Lung (tissue), 16 donors: Measurements from ENCODE around the gene TGM1. TPM values are rescaled to one million over a fixed set of nuclear protein-coding genes. Genes with fewer than 3 reads are reported as not detected.

ENCODE experiments used
- ATAC-seq: fragments of 200-7000 bp; cut with Tn5 transposase; one replicate; pipeline ENCODE4 v1.9.1; 2020; ENCODE audit warnings: moderate number of reproducible peaks; ENCODE audit not compliant: insufficient read depth, low FRiP score
- DNase-seq, 3 donors: peaks; one replicate each; pipeline ENCODE4 v3.0.0-alpha.2; 2013 to 2017
- H3K27ac ChIP-seq, 2 donors: one replicate each; pipeline ENCODE4 v1.5.1; 2013; ENCODE audit warnings: mild to moderate bottlenecking in 2 of 2, moderate library complexity in 2 of 2, control low read depth in 1 of 2, inconsistent platforms in 1 of 2, low read depth in 1 of 2, low read length in 1 of 2
- H3K27me3 ChIP-seq, 3 donors: one replicate each; pipeline ENCODE4 v1.5.1; 2013; ENCODE audit warnings: low read length in 2 of 3; ENCODE audit not compliant: control insufficient read depth in 3 of 3, insufficient read depth in 3 of 3
- H3K36me3 ChIP-seq, 4 donors: one replicate each; pipeline ENCODE4 v1.5.1; 2013; ENCODE audit warnings: low read length in 4 of 4, mild to moderate bottlenecking in 1 of 4, moderate library complexity in 1 of 4; ENCODE audit not compliant: control insufficient read depth in 4 of 4, insufficient read depth in 4 of 4
- H3K4me1 ChIP-seq, 5 donors: one replicate each; pipeline ENCODE4 v1.5.1; 2013; ENCODE audit warnings: low read length in 5 of 5, mild to moderate bottlenecking in 2 of 5, moderate library complexity in 1 of 5; ENCODE audit not compliant: control insufficient read depth in 5 of 5, insufficient read depth in 5 of 5
- H3K4me3 ChIP-seq: one replicate; pipeline ENCODE4 v1.5.1; 2013; ENCODE audit warnings: mild to moderate bottlenecking, control low read depth, moderate library complexity
- H3K9ac ChIP-seq, 2 donors: one replicate each; pipeline ENCODE4 v1.5.1; 2013; ENCODE audit warnings: low read length in 2 of 2, control low read depth in 1 of 2; ENCODE audit not compliant: insufficient read depth in 1 of 2
- H3K9me3 ChIP-seq, 4 donors: one replicate each; pipeline ENCODE4 v1.5.1; 2013; ENCODE audit warnings: low read length in 3 of 4, mild to moderate bottlenecking in 1 of 4, moderate library complexity in 1 of 4; ENCODE audit not compliant: control insufficient read depth in 4 of 4, insufficient read depth in 3 of 4
- WGBS, 2 donors: extraction: QIAGEN DNeasy Blood & Tissue Kit; methylation state at CpG; one replicate each; pipeline ENCODE4 v1.1.7; 2013; 5-methylcytosine and 5-hydroxymethylcytosine counted together
- long read RNA-seq, 5 donors: transcript quantifications; one replicate each; lab custom pipeline, GENCODE V29; 2026
- polyA plus RNA-seq, 2 donors: library from polyadenylated mRNA; stranded (reverse); fragments of 200-250 nt; gene quantifications; one replicate each; pipeline ENCODE4 v1.2.1, GENCODE V29; 2013
- total RNA-seq, 2 donors: library from RNA; depleted of rRNA in 1 of 2; stranded (reverse); fragments of >200 nt in 1 of 2; gene quantifications; one replicate each; pipeline ENCODE4 v1.2.1, GENCODE V29; 2014 to 2021
- TF ChIP-seq, protein P1 (sequence below): IDR thresholded peaks from 2 replicates; pipeline ENCODE4 v1.5.1; 2012; ENCODE audit warnings: mild to moderate bottlenecking; ENCODE audit errors: control extremely low read depth, extremely low read depth
- donor health status: control.
- donor health status: control.
- donor health status: Bipolar disorder and iron deficiency.
- donor health status: healthy.
- donor health status: DM: yes; HTN: yes; CAD: no.

The TGM1 gene
- 1 to 10 TPM; 1.9 to 8.8 TPM for total RNA-seq
- 10 to 100 TPM in 1 of 2 donors, 1 to 10 TPM in 1; 9.8 to 11.3 TPM for polyA plus RNA-seq
- long read RNA-seq, donor 1 = 0 reads
- long read RNA-seq, donor 2 = 0 reads
- long read RNA-seq, donor 3 = 0 reads
- long read RNA-seq, donor 4 = 0 reads
- long read RNA-seq, donor 5 = 0 reads

DNA sequence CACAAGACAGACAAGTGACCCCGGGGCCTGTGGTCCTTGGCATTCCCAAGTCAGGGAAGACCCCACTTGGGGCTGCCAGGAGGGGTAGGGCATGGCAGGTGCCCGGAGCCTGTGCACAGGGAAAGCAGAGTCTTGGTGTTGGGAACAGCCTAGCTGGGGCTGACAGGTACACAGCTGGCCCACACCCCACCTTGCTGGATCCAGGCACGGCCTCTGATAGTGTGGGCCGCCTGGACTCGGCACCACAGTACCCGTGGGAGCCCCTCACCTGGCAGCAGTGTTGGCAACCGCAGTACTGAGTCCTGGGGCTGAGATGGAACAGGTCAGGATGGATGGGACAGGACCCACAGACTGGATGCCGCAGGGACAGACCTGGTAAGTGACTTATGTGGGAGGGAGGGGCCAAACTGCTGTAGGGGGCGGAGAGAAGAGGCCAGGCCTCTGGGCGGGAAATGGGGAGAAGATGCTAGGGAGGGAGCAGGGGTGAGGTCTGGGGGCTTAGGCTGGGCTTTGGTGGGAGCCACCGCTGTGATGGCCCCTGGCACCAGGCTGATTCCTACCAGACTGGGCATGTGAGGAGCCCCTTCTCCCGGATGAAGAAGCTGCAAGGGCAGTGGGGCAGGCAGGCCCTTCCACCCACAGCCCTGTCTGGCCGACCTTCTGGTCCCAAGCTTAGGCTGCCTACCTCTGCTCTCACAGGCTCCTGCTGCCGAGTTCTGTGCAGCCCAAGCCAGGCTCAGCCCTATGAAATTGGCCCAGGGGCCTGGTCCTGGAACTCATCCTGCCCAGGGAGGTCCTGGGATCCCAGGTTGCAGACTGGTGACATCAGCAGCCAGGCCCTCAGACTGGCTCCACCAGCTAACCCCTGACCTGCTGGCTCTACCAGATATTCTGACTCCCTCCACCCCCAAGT is at the start of gene TGM1:
TSS of gene TGM1 (minus strand) at position 357 of the 913 bp plus-strand sequence. CDS start 825 bp downstream, outside the sequence.
- ATAC-seq = no peak
- H3K9me3 ChIP-seq = no peaks in the 10 kb centered on the region
- H3K27ac ChIP-seq = no peak within 1 kb of the TSS
- WGBS, 2 donors = 81 to 92% methylated on average over 14 of the region's 14 CpGs
- H3K4me1 ChIP-seq = peaks cover 0 to 11% (median 7%) of the 10 kb centered on the region in 5 donors
- no peak within 1 kb of the TSS for H3K4me3 ChIP-seq
- TF ChIP-seq, protein P1, sequence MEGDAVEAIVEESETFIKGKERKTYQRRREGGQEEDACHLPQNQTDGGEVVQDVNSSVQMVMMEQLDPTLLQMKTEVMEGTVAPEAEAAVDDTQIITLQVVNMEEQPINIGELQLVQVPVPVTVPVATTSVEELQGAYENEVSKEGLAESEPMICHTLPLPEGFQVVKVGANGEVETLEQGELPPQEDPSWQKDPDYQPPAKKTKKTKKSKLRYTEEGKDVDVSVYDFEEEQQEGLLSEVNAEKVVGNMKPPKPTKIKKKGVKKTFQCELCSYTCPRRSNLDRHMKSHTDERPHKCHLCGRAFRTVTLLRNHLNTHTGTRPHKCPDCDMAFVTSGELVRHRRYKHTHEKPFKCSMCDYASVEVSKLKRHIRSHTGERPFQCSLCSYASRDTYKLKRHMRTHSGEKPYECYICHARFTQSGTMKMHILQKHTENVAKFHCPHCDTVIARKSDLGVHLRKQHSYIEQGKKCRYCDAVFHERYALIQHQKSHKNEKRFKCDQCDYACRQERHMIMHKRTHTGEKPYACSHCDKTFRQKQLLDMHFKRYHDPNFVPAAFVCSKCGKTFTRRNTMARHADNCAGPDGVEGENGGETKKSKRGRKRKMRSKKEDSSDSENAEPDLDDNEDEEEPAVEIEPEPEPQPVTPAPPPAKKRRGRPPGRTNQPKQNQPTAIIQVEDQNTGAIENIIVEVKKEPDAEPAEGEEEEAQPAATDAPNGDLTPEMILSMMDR = no peak
- no peaks in the 10 kb centered on the region for H3K27me3 ChIP-seq
- H3K36me3 ChIP-seq = peaks cover 3 to 24% (median 7%) of the 10 kb centered on the region in 4 donors
- no peak within 1 kb of the TSS for H3K9ac ChIP-seq
- no peak for DNase-seq

DNA sequence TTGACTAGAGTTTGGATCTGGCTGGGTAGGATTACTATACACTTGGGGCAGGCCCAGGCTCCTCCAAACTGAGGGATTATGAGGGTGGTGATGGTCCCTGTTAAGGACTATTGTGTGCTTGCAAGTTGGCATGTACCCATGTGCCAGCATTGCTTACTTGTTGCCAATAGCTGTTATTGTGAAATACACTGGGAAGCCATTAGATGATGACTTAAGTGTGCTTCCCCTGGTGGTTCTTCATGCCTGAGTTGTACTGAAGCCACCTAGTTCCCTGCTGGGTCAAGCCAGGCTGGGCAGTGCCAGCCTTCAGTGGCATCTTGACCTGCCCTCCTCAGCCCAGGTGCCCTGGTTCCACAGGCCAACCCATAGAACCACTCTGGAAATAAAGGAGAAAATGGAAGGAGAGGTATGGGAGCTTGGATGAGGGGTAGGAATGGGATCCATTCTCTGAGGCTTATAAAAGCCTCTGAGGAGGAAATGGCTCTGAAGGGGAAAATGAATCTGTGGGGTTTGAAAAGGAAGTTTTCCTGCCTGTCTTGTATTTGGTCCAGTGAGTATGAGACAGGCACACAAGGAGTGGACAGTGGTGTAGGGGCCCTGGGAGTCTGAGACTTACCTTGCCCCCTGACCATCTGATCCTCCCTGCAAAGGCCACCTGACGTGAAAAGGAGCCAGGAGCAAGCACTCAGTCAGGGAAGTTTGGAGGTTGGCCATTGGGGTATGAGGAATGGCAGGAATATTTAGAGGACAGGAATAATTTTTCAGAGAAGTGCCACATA is 49.0 kb upstream of the TGM1 start:
- H3K4me1 ChIP-seq = peaks cover 9 to 55% (median 11%) of the 10 kb centered on the region in 5 donors
- TF ChIP-seq, protein P1 = no peak
- peak overlapping the region in 1 of 2 donors; percentile 92 for H3K27ac ChIP-seq
- peaks cover 0 to 9% (median 5%) of the 10 kb centered on the region in 4 donors for H3K36me3 ChIP-seq
- ATAC-seq (no peak), DNase-seq (no peak)
- peak overlapping the region in 1 of 2 donors; percentile 44 for H3K9ac ChIP-seq
- peaks cover 0 to 11% (median 6%) of the 10 kb centered on the region in 3 donors for H3K27me3 ChIP-seq
- H3K4me3 ChIP-seq = no peak overlapping the region
- WGBS, 2 donors = 60 to 77% methylated on average over 1 of the region's 1 CpG
- H3K9me3 ChIP-seq = no peaks in the 10 kb centered on the region

DNA sequence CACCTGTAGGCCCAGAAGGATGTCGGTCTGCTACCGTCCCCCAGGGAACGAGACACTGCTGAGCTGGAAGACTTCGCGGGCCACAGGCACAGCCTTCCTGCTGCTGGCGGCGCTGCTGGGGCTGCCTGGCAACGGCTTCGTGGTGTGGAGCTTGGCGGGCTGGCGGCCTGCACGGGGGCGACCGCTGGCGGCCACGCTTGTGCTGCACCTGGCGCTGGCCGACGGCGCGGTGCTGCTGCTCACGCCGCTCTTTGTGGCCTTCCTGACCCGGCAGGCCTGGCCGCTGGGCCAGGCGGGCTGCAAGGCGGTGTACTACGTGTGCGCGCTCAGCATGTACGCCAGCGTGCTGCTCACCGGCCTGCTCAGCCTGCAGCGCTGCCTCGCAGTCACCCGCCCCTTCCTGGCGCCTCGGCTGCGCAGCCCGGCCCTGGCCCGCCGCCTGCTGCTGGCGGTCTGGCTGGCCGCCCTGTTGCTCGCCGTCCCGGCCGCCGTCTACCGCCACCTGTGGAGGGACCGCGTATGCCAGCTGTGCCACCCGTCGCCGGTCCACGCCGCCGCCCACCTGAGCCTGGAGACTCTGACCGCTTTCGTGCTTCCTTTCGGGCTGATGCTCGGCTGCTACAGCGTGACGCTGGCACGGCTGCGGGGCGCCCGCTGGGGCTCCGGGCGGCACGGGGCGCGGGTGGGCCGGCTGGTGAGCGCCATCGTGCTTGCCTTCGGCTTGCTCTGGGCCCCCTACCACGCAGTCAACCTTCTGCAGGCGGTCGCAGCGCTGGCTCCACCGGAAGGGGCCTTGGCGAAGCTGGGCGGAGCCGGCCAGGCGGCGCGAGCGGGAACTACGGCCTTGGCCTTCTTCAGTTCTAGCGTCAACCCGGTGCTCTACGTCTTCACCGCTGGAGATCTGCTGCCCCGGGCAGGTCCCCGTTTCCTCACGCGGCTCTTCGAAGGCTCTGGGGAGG is 47.9 kb upstream of the TGM1 start, which contains the start of gene LTB4R:
TSS of gene LTB4R (plus strand) at position 857 of the 959 bp plus-strand sequence. CDS start 4,150 bp downstream, outside the sequence.
- Histone ChIP-seq H3K9ac (peak within 1 kb of the TSS in 1 of 2 donors; percentile 44), H3K4me3 (peak within 1 kb of the TSS; percentile 42), H3K36me3 (peaks cover 2 to 17% (median 12%) of the 10 kb centered on the region in 4 donors), H3K4me1 (peaks cover 4 to 45% (median 9%) of the 10 kb centered on the region in 5 donors), H3K27ac (peak within 1 kb of the TSS; percentile 55 to 92), H3K9me3 (no peaks in the 10 kb centered on the region), H3K27me3 (peaks cover 0 to 4% (median 0%) of the 10 kb centered on the region in 3 donors)
- WGBS, 2 donors = 5 to 8% methylated on average over 91 to 99 of the region's 99 CpGs
- TF ChIP-seq, protein P1 = no peak
- peak; percentile 79 to 88 (median 85) for DNase-seq
- ATAC-seq = peak; percentile 79
